Body of pancreas (tissue), 4 donors: ENCODE results near the gene DDX41. TPM values are rescaled to one million over a fixed set of nuclear protein-coding genes. Genes with fewer than 3 reads are reported as not detected.

Experiments used
- ATAC-seq: fragments of 150-250 bp; one replicate; pipeline ENCODE4 v1.9.1; 2016
- DNase-seq, 4 donors: peaks; one replicate each; pipeline ENCODE4 v3.0.0-alpha.2; 2019
- H3K27ac ChIP-seq, 4 donors: fragments of 200-600 bp; sonication (generic); 1 replicate in 3 of 4; 2 replicates in 1 of 4; pipeline versions ENCODE4 v1.5.1 to v1.6.1; 2016 to 2019; ENCODE audit warnings: mild to moderate bottlenecking in 1 of 4, mixed read lengths in 1 of 4, moderate library complexity in 1 of 4
- H3K27me3 ChIP-seq, 2 donors: fragments of 200-600 bp; sonication (generic); one replicate each; pipeline ENCODE4 v1.6.0; 2016; ENCODE audit warnings: mild to moderate bottlenecking in 1 of 2
- H3K36me3 ChIP-seq, 2 donors: fragments of 200-600 bp; sonication (generic); replicated peaks in 1 of 2; 2 replicates each; pipeline ENCODE4 v1.5.1; 2016; ENCODE audit warnings: low read depth in 2 of 2; ENCODE audit not compliant: insufficient read depth in 1 of 2
- H3K4me1 ChIP-seq: fragments of 200-600 bp; sonication (generic); one replicate; pipeline ENCODE4 v1.6.0; 2016
- H3K4me3 ChIP-seq, 2 donors: fragments of 200-600 bp; sonication (generic); 1 replicate in 1 of 2; 2 replicates in 1 of 2; pipeline ENCODE4 v1.5.1; 2016 to 2019
- H3K9me3 ChIP-seq, 3 donors: fragments of 200-600 bp; sonication (generic); 1 replicate in 2 of 3; 2 replicates in 1 of 3; pipeline ENCODE4 v1.5.1; 2016
- POLR2A ChIP-seq, 3 donors: fragments of 450-650 bp; IDR thresholded peaks; one replicate each; pipeline ENCODE4 v1.6.1; 2016; ENCODE audit warnings: antibody characterized with exemption in 3 of 3, mild to moderate bottlenecking in 2 of 3
- WGBS, 2 donors: methylation state at CpG; one replicate each; pipeline ENCODE4 v1.1.5; 2017; 5-methylcytosine and 5-hydroxymethylcytosine counted together
- intact Hi-C: fragments of 100-400 bp; cut with DNase I; formaldehyde crosslinking; loops from one replicate; pipeline ENCODE4 v1.15.1; 2023
- total RNA-seq, 2 donors: library from RNA; depleted of rRNA; stranded (reverse); fragments of >200 nt; gene quantifications; one replicate each; pipeline ENCODE4 v1.1.0, GENCODE V29; 2016
- TF ChIP-seq, protein P1 (sequence below), 7 experiments: fragments of 450-650 bp in 4 of 7; fragments of 200-600 bp in 3 of 7; sonication (generic) in 3 of 7; IDR thresholded peaks; one replicate each; pipeline ENCODE4 v1.5.1; 2016 to 2019; ENCODE audit warnings: antibody characterized with exemption in 7 of 7

Gene DDX41
- total RNA-seq, 2 donors from 2014 or later, result 86.1 to 115 TPM

DNA sequence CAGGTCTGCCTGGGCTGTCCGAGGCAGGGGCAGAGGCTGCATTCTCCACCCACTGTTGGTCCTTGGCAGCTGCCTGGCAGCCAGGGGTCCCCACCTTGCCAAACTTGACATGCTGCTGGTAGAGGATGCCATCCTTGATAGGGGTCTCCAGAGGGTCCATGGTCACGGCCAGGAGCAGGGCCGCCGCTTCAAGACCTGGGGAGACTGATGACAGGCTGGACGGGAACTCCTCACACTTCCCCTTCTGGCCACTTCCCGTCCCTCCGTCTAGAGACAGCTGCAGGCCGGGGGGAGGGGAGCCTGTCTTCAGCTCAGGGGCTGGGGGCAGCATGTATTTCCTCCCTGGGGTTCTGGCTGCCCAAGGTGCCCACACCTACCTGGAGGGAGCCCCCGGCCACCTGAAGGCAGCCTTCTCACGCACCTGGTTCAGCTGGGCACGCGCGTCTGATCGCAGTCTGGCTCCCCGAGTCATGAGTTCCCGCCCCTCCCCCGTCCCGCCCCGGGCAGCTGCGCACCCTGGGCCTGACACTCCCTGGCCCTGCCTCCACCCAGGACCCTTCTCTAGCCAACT lies 7.3 kb downstream of the DDX41 start, which contains the start of gene DOK3:
DOK3 (minus strand) TSS at position 446 of the 571 bp plus-strand sequence; CDS start at position 160, 286 bp downstream.
- no peaks in the 10 kb centered on the region for H3K27me3 ChIP-seq
- intact Hi-C loops, result no loop called here
- no peak within 1 kb of the TSS for H3K4me3 ChIP-seq
- H3K4me1 ChIP-seq, result peaks cover 15% of the 10 kb centered on the region
- H3K27ac ChIP-seq, result peak within 1 kb of the TSS in 3 of 4 donors; percentile 3 to 58 (median 30)
- 21 to 40% methylated on average over 6 to 19 of the region's 20 CpGs for WGBS, 2 donors
- TF ChIP-seq, protein P1, sequence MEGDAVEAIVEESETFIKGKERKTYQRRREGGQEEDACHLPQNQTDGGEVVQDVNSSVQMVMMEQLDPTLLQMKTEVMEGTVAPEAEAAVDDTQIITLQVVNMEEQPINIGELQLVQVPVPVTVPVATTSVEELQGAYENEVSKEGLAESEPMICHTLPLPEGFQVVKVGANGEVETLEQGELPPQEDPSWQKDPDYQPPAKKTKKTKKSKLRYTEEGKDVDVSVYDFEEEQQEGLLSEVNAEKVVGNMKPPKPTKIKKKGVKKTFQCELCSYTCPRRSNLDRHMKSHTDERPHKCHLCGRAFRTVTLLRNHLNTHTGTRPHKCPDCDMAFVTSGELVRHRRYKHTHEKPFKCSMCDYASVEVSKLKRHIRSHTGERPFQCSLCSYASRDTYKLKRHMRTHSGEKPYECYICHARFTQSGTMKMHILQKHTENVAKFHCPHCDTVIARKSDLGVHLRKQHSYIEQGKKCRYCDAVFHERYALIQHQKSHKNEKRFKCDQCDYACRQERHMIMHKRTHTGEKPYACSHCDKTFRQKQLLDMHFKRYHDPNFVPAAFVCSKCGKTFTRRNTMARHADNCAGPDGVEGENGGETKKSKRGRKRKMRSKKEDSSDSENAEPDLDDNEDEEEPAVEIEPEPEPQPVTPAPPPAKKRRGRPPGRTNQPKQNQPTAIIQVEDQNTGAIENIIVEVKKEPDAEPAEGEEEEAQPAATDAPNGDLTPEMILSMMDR (IDR thresholded peaks at IDR 0.05), result no peak
- peak in 1 of 3 donors; percentile 31 for TF ChIP-seq POLR2A (IDR thresholded peaks at IDR 0.05)
- H3K36me3 ChIP-seq, result peaks cover 17 to 18% of the 10 kb centered on the region in 2 donors
- no peak for ATAC-seq
- DNase-seq, result peak in 3 of 4 donors; percentile 46 to 69 (median 53)
- no peaks in the 10 kb centered on the region for H3K9me3 ChIP-seq

DNA sequence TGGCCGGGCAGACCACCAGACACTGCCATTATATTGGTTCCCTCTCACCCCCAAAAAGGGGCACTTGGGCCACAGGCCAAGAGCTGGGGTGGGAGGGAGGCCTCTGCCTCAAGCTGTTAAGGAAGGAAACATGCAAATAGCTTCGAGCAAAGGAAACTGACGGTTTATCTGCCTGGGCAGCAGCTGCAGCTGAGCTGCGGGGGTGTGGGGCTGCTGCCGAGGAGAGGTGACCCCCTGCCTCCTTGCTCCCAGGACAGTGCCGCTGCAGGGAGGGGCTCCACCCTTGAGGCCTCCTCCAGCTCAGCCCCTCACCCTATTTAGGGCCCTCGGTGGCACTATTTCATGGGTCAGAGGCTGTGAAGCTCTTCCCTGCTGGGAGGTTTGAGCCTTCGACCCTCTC lies 7.9 kb downstream of the DDX41 start:
- no peak for TF ChIP-seq POLR2A (IDR thresholded peaks at IDR 0.05)
- TF ChIP-seq, protein P1 (IDR thresholded peaks at IDR 0.05), result no peak
- DNase-seq, result no peak
- no peaks in the 10 kb centered on the region for H3K27me3 ChIP-seq

DNA sequence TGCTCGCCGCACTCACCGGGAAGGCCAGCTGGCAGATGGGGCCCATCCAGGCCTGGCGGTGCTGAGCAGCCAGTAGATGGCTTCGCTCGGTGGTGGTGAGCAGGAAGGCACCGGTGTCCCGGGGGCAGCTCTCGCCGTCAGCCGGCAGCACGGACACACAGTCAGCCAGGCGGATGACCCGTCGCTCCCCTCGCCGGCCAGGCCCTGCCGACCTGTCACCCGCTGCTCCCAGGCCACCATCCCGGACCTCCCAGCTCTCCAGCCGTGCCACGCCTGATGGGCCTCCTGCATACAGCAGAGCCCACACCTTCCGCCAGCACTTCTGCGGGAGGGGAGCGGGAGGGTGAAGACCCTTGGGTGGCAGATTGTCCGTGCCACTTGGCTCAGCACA lies 8.5 kb downstream of the DDX41 start:
- peaks cover 14% of the 10 kb centered on the region for H3K4me1 ChIP-seq
- TF ChIP-seq, protein P1 (IDR thresholded peaks at IDR 0.05), result no peak
- TF ChIP-seq POLR2A (IDR thresholded peaks at IDR 0.05), result no peak
- 89 to 97% methylated on average over 7 to 26 of the region's 26 CpGs for WGBS, 2 donors
- intact Hi-C loops, result no loop called here
- peaks cover 15 to 18% of the 10 kb centered on the region in 2 donors for H3K36me3 ChIP-seq
- ATAC-seq (no peak), DNase-seq (no peak)
- no peaks in the 10 kb centered on the region for H3K9me3 ChIP-seq
- H3K27me3 ChIP-seq, result no peaks in the 10 kb centered on the region
- H3K4me3 ChIP-seq, result no peak overlapping the region
- no peak overlapping the region for H3K27ac ChIP-seq

More for the DNA sequence above, 7.9 kb downstream of the DDX41 start:
- intact Hi-C loops, result no loop called here
- Histone ChIP-seq H3K36me3 (peaks cover 17 to 18% of the 10 kb centered on the region in 2 donors), H3K4me1 (peaks cover 14% of the 10 kb centered on the region), H3K27ac (peak overlapping the region in 3 of 4 donors; percentile 3 to 58 (median 28)), H3K4me3 (no peak overlapping the region), H3K9me3 (no peaks in the 10 kb centered on the region)
- no peak for ATAC-seq
- 60 to 72% methylated on average over 7 to 8 of the region's 8 CpGs for WGBS, 2 donors

DNA sequence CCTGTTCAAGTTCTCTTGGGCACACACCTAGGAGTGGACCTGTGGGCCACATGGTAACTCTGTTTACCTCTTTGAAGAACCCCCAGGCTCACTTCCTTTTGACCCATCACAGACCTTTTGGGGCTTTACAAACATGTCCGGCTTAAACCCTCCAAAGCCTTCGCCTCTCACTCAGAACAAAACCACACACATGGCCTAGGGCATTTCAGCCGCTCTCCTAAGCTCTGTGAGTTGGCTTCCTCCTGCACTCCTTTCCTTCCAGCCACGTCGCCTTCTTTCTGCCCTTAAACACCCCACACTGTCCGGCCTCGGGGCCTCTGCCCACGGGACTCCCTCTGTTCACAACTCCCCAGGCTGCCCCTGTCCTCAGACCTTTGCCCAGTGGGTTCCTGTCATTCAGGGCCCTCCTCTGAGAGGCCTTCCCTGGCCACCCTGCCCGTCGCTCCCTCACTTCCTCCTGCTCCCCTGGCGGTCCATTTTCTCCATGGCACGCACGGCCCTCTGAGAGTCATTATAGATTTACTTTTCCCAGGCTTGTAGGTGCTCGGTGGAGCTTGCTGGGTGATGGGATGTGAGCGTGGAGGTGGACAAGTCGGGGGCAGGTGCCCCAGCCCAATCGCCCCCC lies 9.1 kb downstream of the DDX41 start:
- no peak for ATAC-seq
- Histone ChIP-seq H3K4me3 (no peak overlapping the region), H3K27me3 (no peaks in the 10 kb centered on the region), H3K9me3 (no peaks in the 10 kb centered on the region), H3K27ac (no peak overlapping the region), H3K4me1 (peaks cover 14% of the 10 kb centered on the region), H3K36me3 (peaks cover 11 to 17% of the 10 kb centered on the region in 2 donors)
- TF ChIP-seq, protein P1 (IDR thresholded peaks at IDR 0.05), result no peak
- no peak for TF ChIP-seq POLR2A (IDR thresholded peaks at IDR 0.05)
- 77 to 89% methylated on average over 14 to 17 of the region's 17 CpGs for WGBS, 2 donors
- DNase-seq, result no peak
- intact Hi-C loops, result no loop called here
